GM06990 (cell line): ENCODE measurements around the gene GALK1.

Source experiments
- DNase-seq: peaks from one replicate; pipeline ENCODE4 v3.0.0-alpha.2; 2011; ENCODE audit not compliant: insufficient read length; ENCODE audit errors: extremely low read depth
- H3K27me3 ChIP-seq: replicated peaks from 2 replicates; pipeline ENCODE4 v1.6.0; 2011; ENCODE audit warnings: low read length; ENCODE audit not compliant: control insufficient read depth, insufficient read depth
- H3K36me3 ChIP-seq: 2 replicates; pipeline ENCODE4 v1.5.1; 2011; ENCODE audit warnings: low read length; ENCODE audit not compliant: control insufficient read depth, insufficient read depth
- H3K4me3 ChIP-seq: replicated peaks from 2 replicates; pipeline ENCODE4 v1.5.1; 2011; ENCODE audit warnings: low read depth, mild to moderate bottlenecking, control low read depth, low read length
- TF ChIP-seq, protein P1 (sequence below): IDR thresholded peaks from 2 replicates; pipeline ENCODE4 v1.5.1; 2011; ENCODE audit warnings: low read length, control low read depth, mild to moderate bottlenecking, inconsistent platforms; ENCODE audit not compliant: insufficient read depth, poor library complexity, severe bottlenecking

GALK1 gene

DNA sequence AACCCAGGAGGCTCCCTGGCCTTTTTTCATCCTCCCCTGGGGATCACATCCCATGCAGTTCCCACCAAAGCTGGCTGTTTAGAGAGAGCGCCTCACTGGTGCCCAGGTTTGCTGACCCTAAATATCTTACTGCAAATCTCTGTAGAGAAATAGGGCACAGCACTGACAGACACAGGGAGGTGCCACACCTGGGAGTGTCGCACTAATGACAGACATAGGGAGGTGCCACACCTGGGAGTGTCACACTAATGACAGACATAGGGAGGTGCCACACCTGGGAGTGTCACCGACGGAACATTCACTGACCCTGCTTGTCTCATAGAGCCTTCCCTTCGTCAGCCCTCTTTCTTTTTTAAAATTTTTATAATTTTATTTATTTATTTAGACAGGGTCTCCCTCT is 45.2 kb upstream of the GALK1 start:
- TF ChIP-seq, protein P1, sequence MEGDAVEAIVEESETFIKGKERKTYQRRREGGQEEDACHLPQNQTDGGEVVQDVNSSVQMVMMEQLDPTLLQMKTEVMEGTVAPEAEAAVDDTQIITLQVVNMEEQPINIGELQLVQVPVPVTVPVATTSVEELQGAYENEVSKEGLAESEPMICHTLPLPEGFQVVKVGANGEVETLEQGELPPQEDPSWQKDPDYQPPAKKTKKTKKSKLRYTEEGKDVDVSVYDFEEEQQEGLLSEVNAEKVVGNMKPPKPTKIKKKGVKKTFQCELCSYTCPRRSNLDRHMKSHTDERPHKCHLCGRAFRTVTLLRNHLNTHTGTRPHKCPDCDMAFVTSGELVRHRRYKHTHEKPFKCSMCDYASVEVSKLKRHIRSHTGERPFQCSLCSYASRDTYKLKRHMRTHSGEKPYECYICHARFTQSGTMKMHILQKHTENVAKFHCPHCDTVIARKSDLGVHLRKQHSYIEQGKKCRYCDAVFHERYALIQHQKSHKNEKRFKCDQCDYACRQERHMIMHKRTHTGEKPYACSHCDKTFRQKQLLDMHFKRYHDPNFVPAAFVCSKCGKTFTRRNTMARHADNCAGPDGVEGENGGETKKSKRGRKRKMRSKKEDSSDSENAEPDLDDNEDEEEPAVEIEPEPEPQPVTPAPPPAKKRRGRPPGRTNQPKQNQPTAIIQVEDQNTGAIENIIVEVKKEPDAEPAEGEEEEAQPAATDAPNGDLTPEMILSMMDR = no peak

DNA sequence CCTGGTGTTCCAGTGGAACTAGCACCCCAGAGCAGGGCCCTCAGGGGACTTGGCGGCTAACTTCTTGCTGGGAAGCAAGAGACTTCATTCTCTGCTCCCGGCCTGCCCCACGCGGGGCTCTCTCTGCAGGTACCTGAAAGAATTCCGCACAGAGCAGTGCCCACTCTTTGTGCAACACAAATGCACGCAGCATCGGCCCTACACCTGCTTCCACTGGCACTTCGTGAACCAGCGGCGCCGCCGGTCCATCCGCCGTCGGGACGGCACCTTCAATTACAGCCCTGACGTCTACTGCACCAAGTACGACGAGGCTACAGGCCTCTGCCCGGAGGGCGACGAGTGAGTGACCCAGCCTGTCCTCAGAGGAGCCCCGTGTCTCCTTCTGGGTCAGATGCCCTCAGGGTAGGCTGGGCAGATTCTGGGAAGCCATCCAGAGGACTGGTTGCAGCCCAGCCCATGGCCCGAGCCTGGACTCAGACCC is 44.7 kb upstream of the GALK1 start:
- no peak for DNase-seq
- Histone ChIP-seq H3K27me3 (no peaks in the 10 kb centered on the region), H3K4me3 (no peak overlapping the region), H3K36me3 (peaks cover 28% of the 10 kb centered on the region)
- TF ChIP-seq, protein P1 = no peak

More for the DNA sequence above, 45.2 kb upstream of the GALK1 start:
- DNase-seq = no peak
- Histone ChIP-seq H3K4me3 (no peak overlapping the region), H3K36me3 (peaks cover 32% of the 10 kb centered on the region), H3K27me3 (no peaks in the 10 kb centered on the region)

DNA sequence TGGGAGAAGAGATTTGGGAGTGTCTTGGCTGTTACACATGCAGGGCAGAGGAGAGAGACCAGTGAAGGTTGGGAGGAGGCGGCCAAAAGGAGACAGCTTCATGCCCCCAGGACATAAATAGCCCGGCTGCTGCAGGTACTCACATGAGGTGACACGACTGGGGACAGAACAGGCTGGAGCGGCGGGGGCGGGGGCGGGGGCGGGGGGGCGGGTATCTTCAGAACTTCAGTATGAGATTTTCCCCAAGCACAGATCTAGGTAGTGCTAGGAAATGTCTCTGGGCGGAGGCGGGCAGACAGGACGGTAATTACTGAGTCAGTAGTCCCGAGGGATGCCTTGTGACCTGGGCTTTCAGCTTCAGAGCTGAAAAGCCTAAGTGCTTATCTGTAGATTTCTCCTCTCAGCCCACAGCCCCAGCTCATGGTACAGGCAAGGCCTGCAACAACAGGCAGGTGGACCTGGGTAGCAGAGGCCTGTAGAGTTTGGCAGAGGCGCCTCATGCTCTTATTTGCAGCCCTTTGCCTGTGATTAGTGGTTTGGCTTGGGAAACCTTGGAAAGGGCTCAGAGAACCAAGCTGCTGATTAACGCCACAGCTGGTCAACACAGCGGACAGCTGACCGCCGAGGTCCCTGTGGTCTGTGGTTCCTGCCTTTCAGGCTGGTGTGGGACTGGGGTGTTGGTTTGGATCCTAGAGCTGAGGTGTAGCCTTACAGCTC is 44.1 kb upstream of the GALK1 start:
- TF ChIP-seq, protein P1 = no peak
- Histone ChIP-seq H3K36me3 (peaks cover 28% of the 10 kb centered on the region), H3K27me3 (no peaks in the 10 kb centered on the region), H3K4me3 (no peak overlapping the region)
- no peak for DNase-seq

DNA sequence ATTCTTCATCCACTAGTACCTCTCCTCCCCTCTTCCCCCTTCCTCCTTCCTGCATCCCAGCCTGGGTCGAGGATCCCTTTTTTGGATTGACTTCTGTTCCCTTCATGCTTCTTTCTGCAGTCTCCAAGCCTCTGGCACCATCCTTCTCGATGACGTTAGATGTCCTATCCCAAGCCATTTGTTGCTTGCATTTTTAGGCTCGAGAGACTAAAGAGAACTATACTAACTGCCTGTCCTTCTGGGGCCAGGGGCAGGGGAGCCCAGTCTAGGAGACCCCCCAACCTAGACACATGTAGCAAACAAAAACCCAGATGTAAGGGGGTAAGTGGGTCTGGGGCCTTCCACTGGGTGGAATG is 43.5 kb upstream of the GALK1 start:
- H3K27me3 ChIP-seq = no peaks in the 10 kb centered on the region
- H3K4me3 ChIP-seq = no peak overlapping the region
- DNase-seq = no peak
- TF ChIP-seq, protein P1 = no peak
- H3K36me3 ChIP-seq = peaks cover 23% of the 10 kb centered on the region

DNA sequence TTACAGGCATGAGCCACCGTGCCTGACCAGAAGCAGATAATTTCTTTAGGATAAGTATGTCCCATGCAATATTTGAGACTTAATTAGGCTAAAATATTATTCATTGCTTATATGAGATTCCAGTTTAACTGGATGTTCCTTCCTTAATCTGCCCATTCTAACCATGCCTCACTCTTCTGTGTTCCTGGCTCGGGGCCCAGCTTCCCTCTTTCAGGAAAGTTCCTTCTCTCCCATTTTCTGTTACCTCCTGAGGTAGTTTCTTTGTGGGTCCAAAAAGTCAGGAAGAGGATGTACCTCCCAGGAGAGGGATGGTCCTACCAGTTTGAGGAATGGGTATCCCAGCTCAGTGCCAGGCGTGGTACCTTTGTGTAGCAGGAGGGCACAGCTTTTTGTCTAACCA is 42.9 kb upstream of the GALK1 start:
- Histone ChIP-seq H3K4me3 (no peak overlapping the region), H3K27me3 (no peaks in the 10 kb centered on the region), H3K36me3 (peaks cover 16% of the 10 kb centered on the region)
- TF ChIP-seq, protein P1 = no peak
- no peak for DNase-seq
